HepG2 (cell line): ENCODE data around the gene TBXAS1. TPM values are rescaled to one million over a fixed set of nuclear protein-coding genes. Genes with fewer than 3 reads are reported as not detected.

Experiments
- ATAC-seq: fragments of 200-7000 bp; cut with Tn5 transposase; 3 replicates; pipeline ENCODE4 v1.9.1; 2020; ENCODE audit warnings: mild to moderate bottlenecking, moderate library complexity
- BruUV-seq: library from RNA; stranded (reverse); fragments of 400-500 nt; replicated peaks from 2 replicates; lab custom pipeline; 2021; lab: Mats Ljungman, UMichigan
- CTCF ChIA-PET: fragments of 300-600 bp; formaldehyde crosslinking; extraction: SDS; loops from one replicate; lab custom pipeline; 2021; ENCODE audit warnings: low total read pairs, inconsistent platforms, low intra/inter-chr PET ratio; lab: Yijun Ruan, JAX
- POLR2A ChIA-PET: fragments of 350-600 bp; sonication (Branson Sonifier 250); formaldehyde crosslinking; loops from one replicate; lab custom pipeline; 2020; ENCODE audit warnings: antibody characterized with exemption, inconsistent platforms; lab: Yijun Ruan, JAX
- DNase-seq: peaks from one replicate; pipeline ENCODE4 v3.0.0-alpha.2; 2015; ENCODE audit warnings: low spot score
- FAIRE-seq: peaks from 3 replicates; lab custom pipeline; 2011; peaks lifted over from hg19 to GRCh38; lab: Jason Lieb, UNC
- H2AFZ ChIP-seq: one replicate; pipeline ENCODE4 v1.6.1; 2011; ENCODE audit warnings: low read length, inconsistent platforms
- H3K27ac ChIP-seq: fragments of 300-600 bp; 3 replicates; pipeline ENCODE4 v1.8.0; 2011; ENCODE audit warnings: mixed run types, mild to moderate bottlenecking, mixed read lengths, low read length, inconsistent platforms; ENCODE audit not compliant: insufficient read depth; ENCODE audit errors: extremely low read length
- H3K27me3 ChIP-seq, 2 experiments: fragments of 200-600 bp in 1 of 2; 2 replicates in 1 of 2; 3 replicates in 1 of 2; pipeline versions ENCODE4 v1.6.0 to v1.8.0; 2011; ENCODE audit warnings: low read length in 2 of 2, mild to moderate bottlenecking in 2 of 2, moderate library complexity in 2 of 2, inconsistent platforms in 1 of 2; ENCODE audit not compliant: insufficient read depth in 2 of 2, control insufficient read depth in 1 of 2
- H3K36me3 ChIP-seq, 2 experiments: fragments of 200-600 bp in 1 of 2; replicated peaks in 1 of 2; 2 replicates in 1 of 2; 3 replicates in 1 of 2; pipeline versions ENCODE4 v1.5.1 to v1.8.0; 2011; ENCODE audit warnings: low read length in 2 of 2, inconsistent platforms in 1 of 2; ENCODE audit not compliant: insufficient read depth in 2 of 2, control insufficient read depth in 1 of 2
- H3K4me1 ChIP-seq: 2 replicates; pipeline ENCODE4 v1.5.1; 2012; ENCODE audit warnings: low read length, inconsistent platforms; ENCODE audit not compliant: insufficient read depth
- H3K4me2 ChIP-seq: 2 replicates; pipeline ENCODE4 v1.6.0; 2011; ENCODE audit warnings: low read depth, low read length, inconsistent platforms
- H3K4me3 ChIP-seq, 3 experiments: fragments of 200-600 bp in 1 of 3; sonication (generic), shearing (Covaris generic) in 1 of 3; replicated peaks in 1 of 3; 2 replicates each; pipeline ENCODE4 v1.5.1; 2011 to 2016; ENCODE audit warnings: low read length in 3 of 3, inconsistent platforms in 2 of 3, low read depth in 2 of 3, mild to moderate bottlenecking in 2 of 3, control low read depth in 1 of 3, mixed read lengths in 1 of 3; ENCODE audit not compliant: insufficient read depth in 1 of 3
- H3K79me2 ChIP-seq: one replicate; pipeline ENCODE4 v1.6.1; 2011; ENCODE audit warnings: low read length, inconsistent platforms; ENCODE audit not compliant: insufficient read depth
- H3K9ac ChIP-seq: 2 replicates; pipeline ENCODE4 v1.6.0; 2011; ENCODE audit warnings: mild to moderate bottlenecking, low read depth, low read length, inconsistent platforms; ENCODE audit not compliant: insufficient read depth
- H3K9me3 ChIP-seq: 2 replicates; pipeline ENCODE4 v1.5.1; 2012; ENCODE audit warnings: mild to moderate bottlenecking, low read length
- H4K20me1 ChIP-seq: 2 replicates; pipeline ENCODE4 v1.6.0; 2011; ENCODE audit warnings: inconsistent platforms, mild to moderate bottlenecking, low read length, moderate library complexity; ENCODE audit not compliant: insufficient read depth
- ARID3A ChIP-seq: IDR thresholded peaks from 2 replicates; pipeline ENCODE4 v1.6.1; 2012; ENCODE audit warnings: low read depth, low read length, improper control_type of control experiment
- CBFB ChIP-seq: sonication (generic); formaldehyde crosslinking; IDR thresholded peaks from 2 replicates; pipeline ENCODE4 v1.4.0; 2020; ENCODE audit warnings: missing genetic modification reagents
- ELK4 ChIP-seq: sonication (generic); formaldehyde crosslinking; IDR thresholded peaks from 2 replicates; pipeline ENCODE4 v1.9.0; 2021; ENCODE audit warnings: missing genetic modification reagents, borderline replicate concordance
- HMGXB4 ChIP-seq, 2 experiments: sonication (generic) in 1 of 2; formaldehyde crosslinking in 1 of 2; IDR thresholded peaks; 2 replicates each; pipeline versions ENCODE4 v1.4.0 to v1.6.1; 2018 to 2020; ENCODE audit warnings: missing genetic modification reagents in 2 of 2, borderline replicate concordance in 1 of 2, low read depth in 1 of 2, mild to moderate bottlenecking in 1 of 2, missing biosample characterization in 1 of 2
- IRF9 ChIP-seq: sonication (generic); formaldehyde crosslinking; IDR thresholded peaks from 2 replicates; pipeline ENCODE4 v1.8.0; 2022; ENCODE audit warnings: missing genetic modification reagents, mild to moderate bottlenecking, borderline replicate concordance
- MED1 ChIP-seq: sonication (generic); formaldehyde crosslinking; IDR thresholded peaks from 2 replicates; pipeline ENCODE4 v1.4.0; 2020; ENCODE audit warnings: missing genetic modification reagents
- RAD21 ChIP-seq: fragments of 450-650 bp; formaldehyde crosslinking; IDR thresholded peaks from 2 replicates; pipeline ENCODE4 v1.5.0; 2020; ENCODE audit warnings: mild to moderate bottlenecking
- SMC3 ChIP-seq: IDR thresholded peaks from 2 replicates; pipeline ENCODE4 v1.6.1; 2011; ENCODE audit warnings: low read length, improper control_type of control experiment
- SOX6 ChIP-seq, 2 experiments: fragments of 450-650 bp in 1 of 2; sonication (generic) in 1 of 2; formaldehyde crosslinking in 1 of 2; IDR thresholded peaks; 2 replicates each; pipeline versions ENCODE4 v1.4.0 to v1.6.1; 2017 to 2020; ENCODE audit warnings: antibody characterized with exemption in 1 of 2, mild to moderate bottlenecking in 1 of 2, missing genetic modification reagents in 1 of 2
- STAG1 ChIP-seq: sonication (generic); formaldehyde crosslinking; IDR thresholded peaks from 2 replicates; pipeline ENCODE4 v1.4.0; 2020; ENCODE audit warnings: missing genetic modification reagents
- THAP7 ChIP-seq: sonication (generic); formaldehyde crosslinking; IDR thresholded peaks from 2 replicates; pipeline ENCODE4 v1.8.1; 2023; ENCODE audit warnings: mild to moderate bottlenecking, missing genetic modification reagents
- XRCC5 ChIP-seq: fragments of 200-400 bp; formaldehyde crosslinking; optimal IDR thresholded peaks from 2 replicates; pipeline ENCODE3; 2017; ENCODE audit warnings: mild to moderate bottlenecking, low read length
- ZNF138 ChIP-seq: sonication (generic); formaldehyde crosslinking; IDR thresholded peaks from 2 replicates; pipeline ENCODE4 v1.5.0; 2020; ENCODE audit warnings: mild to moderate bottlenecking, low read depth, missing genetic modification reagents
- ZNF629 ChIP-seq: sonication (generic); formaldehyde crosslinking; conservative IDR thresholded peaks from 2 replicates; pipeline ENCODE4 v1.5.0; 2020; ENCODE audit warnings: missing genetic modification reagents
- ZNF652 ChIP-seq: IDR thresholded peaks from 2 replicates; pipeline ENCODE4 v1.6.1; 2016; ENCODE audit warnings: low read depth, borderline replicate concordance
- WGBS: methylation state at CpG from one replicate; pipeline ENCODE4 v1.1.6; 2017; ENCODE audit warnings: low lambda C conversion rate; 5-methylcytosine and 5-hydroxymethylcytosine counted together
- in situ Hi-C: cut with HindIII; loops from 2 replicates; pipeline ENCODE4 v1.10.0; 2017; ENCODE audit warnings: low pct_unique_long_range_greater_than_20kb; ENCODE audit not compliant: extremely low pct_ligation_motif_present
- intact Hi-C: fragments of 100-400 bp; cut with micrococcal nuclease; formaldehyde crosslinking; loops from one replicate; pipeline ENCODE4 v1.10.0; 2022; ENCODE audit not compliant: unreplicated experiment
- polyA plus RNA-seq, 8 experiments: library from polyadenylated mRNA; depleted of rRNA in 3 of 8; stranded (reverse) in 7 of 8; unstranded in 1 of 8; fragments of >200 nt; fragmentation: Illumina TruSeq in 4 of 8; extraction: Trizol in 4 of 8; gene quantifications; 2 replicates each; pipeline versions ENCODE4 v1.2.1 to v1.2.3, GENCODE V29; 2011 to 2016; ENCODE audit warnings: low read depth in 4 of 8, missing spikeins in 1 of 8, mixed read lengths in 1 of 8; ENCODE audit not compliant: insufficient read depth in 1 of 8
- total RNA-seq, 5 experiments: library from RNA; depleted of rRNA; stranded (reverse); fragments of >200 nt; fragmentation: Illumina TruSeq; extraction: Trizol; gene quantifications; 2 replicates each; pipeline ENCODE4 v1.2.3, GENCODE V29; 2016; ENCODE audit warnings: low read depth in 1 of 5

The TBXAS1 gene
- total and polyA plus RNA-seq, 2 of the 13 experiments (the other 11 are each of a cell fraction or from before 2014, with no cell fraction given), result 4.0 to 4.9 TPM

GRCh38 chr7:140003913-140004382 lies 174.9 kb downstream of the TBXAS1 start:
- Histone ChIP-seq H4K20me1 (no peaks in the 10 kb centered on the region), H3K36me3 (no peaks in the 10 kb centered on the region), H3K4me3 (no peak overlapping the region), H3K9me3 (no peaks in the 10 kb centered on the region), H3K4me1 (peaks cover 31% of the 10 kb centered on the region), H3K27ac (no peak overlapping the region), H3K9ac (no peak overlapping the region), H3K27me3 (peaks cover 2 to 4% of the 10 kb centered on the region in 2 experiments; a peak in 3 of 5 replicates), H3K4me2 (0 out of 2 replicates have a peak overlapping the region, but pooled peaks have one; percentile 14), H2AFZ (no peak overlapping the region), H3K79me2 (no peaks in the 10 kb centered on the region)
- WGBS, result 12% methylated on average over 9 of the region's 9 CpGs
- intact Hi-C loops, result loop anchor here (5.0 kb wide), 1 partner anchor 177 kb away; the partner anchor contains the start of gene TBXAS1
- ATAC-seq (peak; percentile 48), FAIRE-seq (peak; percentile 65), DNase-seq (peak; percentile 43)
- in situ Hi-C loops, result loop anchor here (5.0 to 10.0 kb wide), 4 partner anchors 227 to 509 kb away; partner anchors contain the start of gene HIPK2
- CTCF ChIA-PET, result interaction anchor here (1.5 to 4.6 kb wide), 4 partner anchors 358 to 504 kb away, joined by 8 to 44 read pairs (median 12); no protein-coding TSS in a partner anchor
- POLR2A ChIA-PET, result no interaction called here
- BruUV-seq, result no TSS peak
- no peak for TF ChIP-seq ZNF138 (CRISPR knock-in tag)
- peak; percentile 71 for TF ChIP-seq SMC3
- peak; percentile 78 for TF ChIP-seq STAG1 (CRISPR knock-in tag)
- no peak for TF ChIP-seq IRF9 (CRISPR knock-in tag)
- no peak for TF ChIP-seq CBFB (CRISPR knock-in tag)
- 0 out of 4 replicates have a peak, but pooled peaks of 1 of the 2 experiments have one; percentile 18 for TF ChIP-seq HMGXB4 (CRISPR knock-in tag; IDR thresholded peaks at IDR 0.05; ENCODE audit: borderline replicate concordance in 1 of 2, low read depth in 1 of 2)
- no peak for TF ChIP-seq MED1
- TF ChIP-seq ZNF629 (CRISPR knock-in tag), result no peak
- TF ChIP-seq ZNF652 (CRISPR knock-in tag), result peak; percentile 52; the same call in 1 of the 2 replicates
- 0 out of 2 replicates have a peak, but pooled peaks have one; percentile 28 for TF ChIP-seq RAD21 (CRISPR knock-in tag)
- peak; percentile 21; the same call in 1 of the 2 replicates for TF ChIP-seq ARID3A
- no peak for TF ChIP-seq ELK4 (CRISPR knock-in tag)
- TF ChIP-seq XRCC5, result peak; percentile 27
- TF ChIP-seq THAP7 (CRISPR knock-in tag), result no peak
- TF ChIP-seq SOX6 (IDR thresholded peaks at IDR 0.05), result no peak
- peak; percentile 25; the same call in 1 of the 2 replicates for TF ChIP-seq SOX6 (CRISPR knock-in tag; IDR thresholded peaks at IDR 0.05)
